Activated CD8-positive, alpha-beta T cell treated with anti-CD3 and anti-CD28 coated beads for 36 hours (primary cell): Measurements from ENCODE around the gene REXO1. TPM values are rescaled to one million over a fixed set of nuclear protein-coding genes. Genes with fewer than 3 reads are reported as not detected.

Source experiments
- ATAC-seq: fragments of 200-7000 bp; cut with Tn5 transposase; one replicate; pipeline ENCODE4 v1.10.0; 2021; ENCODE audit warnings: mild to moderate bottlenecking, moderate library complexity
- CTCF ChIA-PET: fragments of 350-600 bp; sonication (Branson Sonifier 250); formaldehyde crosslinking; loops from one replicate; lab custom pipeline; 2021; ENCODE audit warnings: antibody characterized with exemption; lab: Charles Lee
- POLR2A ChIA-PET: fragments of 350-600 bp; sonication (Branson Sonifier 250); formaldehyde crosslinking; loops from one replicate; lab custom pipeline; 2021; ENCODE audit warnings: antibody characterized with exemption; lab: Charles Lee
- DNase-seq: peaks from one replicate; pipeline ENCODE4 v3.0.0-alpha.2; 2020
- H3K27ac Mint-ChIP-seq: one replicate; pipeline ENCODE4 v1.8.0; 2021; ENCODE audit warnings: mild to moderate bottlenecking, mixed read lengths
- H3K27me3 Mint-ChIP-seq: one replicate; pipeline ENCODE4 v1.8.0; 2021; ENCODE audit warnings: mixed read lengths
- H3K36me3 Mint-ChIP-seq: one replicate; pipeline ENCODE4 v1.8.0; 2021; ENCODE audit warnings: low read depth, mixed read lengths
- H3K4me1 Mint-ChIP-seq: one replicate; pipeline ENCODE4 v1.8.0; 2021; ENCODE audit warnings: low read depth, mixed read lengths
- H3K4me3 Mint-ChIP-seq: one replicate; pipeline ENCODE4 v1.8.0; 2021; ENCODE audit warnings: mild to moderate bottlenecking, moderate library complexity, mixed read lengths
- H3K9me3 Mint-ChIP-seq: one replicate; pipeline ENCODE4 v1.8.0; 2021; ENCODE audit warnings: mixed read lengths
- CTCF ChIP-seq: fragments of 200-600 bp; IDR thresholded peaks from one replicate; pipeline ENCODE4 v1.8.0; 2022; ENCODE audit warnings: antibody characterized with exemption, mild to moderate bottlenecking
- intact Hi-C: fragments of 100-400 bp; cut with micrococcal nuclease; formaldehyde crosslinking; loops from one replicate; pipeline ENCODE4 v1.10.0; 2022
- total RNA-seq, 2 experiments: library from RNA; stranded (reverse); gene quantifications; one replicate each; pipeline ENCODE4 v1.2.3, GENCODE V29; 2021

REXO1 gene
- total RNA-seq, 2 experiments from 2014 or later = 43.4 to 46.8 TPM

GRCh38 chr19:1791879-1792278 lies 56.4 kb downstream of the REXO1 start:
- intact Hi-C loops = no loop called here
- TF ChIP-seq CTCF = no peak
- Mint-ChIP-seq H3K9me3 (no peaks in the 10 kb centered on the region), H3K4me3 (no peak overlapping the region), H3K27me3 (peaks cover 14% of the 10 kb centered on the region), H3K27ac (no peak overlapping the region), H3K36me3 (no peaks in the 10 kb centered on the region), H3K4me1 (peaks cover 8% of the 10 kb centered on the region)
- DNase-seq = no peak
- no peak for ATAC-seq
- CTCF ChIA-PET = interaction anchor here (0.6 to 5.9 kb wide), 2 partner anchors 10 to 34 kb away, joined by 3 to 40 read pairs; no protein-coding TSS in a partner anchor
- POLR2A ChIA-PET = interaction anchor here (0.6 to 0.7 kb wide), 2 partner anchors 10 to 33 kb away, joined by 4 read pairs; no protein-coding TSS in a partner anchor

GRCh38 chr19:1790054-1790792 lies 58.1 kb downstream of the REXO1 start:
- H3K27me3 Mint-ChIP-seq = peaks cover 11% of the 10 kb centered on the region
- DNase-seq (no peak), ATAC-seq (no peak)
- peaks cover 6% of the 10 kb centered on the region for H3K4me1 Mint-ChIP-seq
- TF ChIP-seq CTCF = no peak
- intact Hi-C loops = no loop called here
- POLR2A ChIA-PET = interaction anchor here (0.5 kb wide), 1 partner anchor 40 kb away, joined by 3 read pairs; no protein-coding TSS in a partner anchor
- no peak overlapping the region for H3K27ac Mint-ChIP-seq
- CTCF ChIA-PET = interaction anchor here (1.2 to 1.4 kb wide), 2 partner anchors 12 to 36 kb away, joined by 4 read pairs; no protein-coding TSS in a partner anchor
- H3K36me3 Mint-ChIP-seq = no peaks in the 10 kb centered on the region
- H3K9me3 Mint-ChIP-seq = no peaks in the 10 kb centered on the region
- no peak overlapping the region for H3K4me3 Mint-ChIP-seq

- TF ChIP-seq CTCF = no peak
- no peak overlapping the region for H3K4me3 Mint-ChIP-seq
- no peak overlapping the region for H3K27ac Mint-ChIP-seq
- no peaks in the 10 kb centered on the region for H3K36me3 Mint-ChIP-seq
- CTCF ChIA-PET = interaction anchor here (0.7 to 2.9 kb wide), 6 partner anchors 9 to 117 kb away, joined by 3 to 12 read pairs (median 4); no protein-coding TSS in a partner anchor
- intact Hi-C loops = no loop called here
- H3K4me1 Mint-ChIP-seq = peaks cover 4% of the 10 kb centered on the region
- no peaks in the 10 kb centered on the region for H3K9me3 Mint-ChIP-seq
- POLR2A ChIA-PET = no interaction called here
- no peak for ATAC-seq
- DNase-seq = no peak
- H3K27me3 Mint-ChIP-seq = peaks cover 11% of the 10 kb centered on the region
Measured at GRCh38 chr19:1789261-1790041, 58.8 kb downstream of the REXO1 start.

GRCh38 chr19:1787116-1787515 lies 61.2 kb downstream of the REXO1 start:
- intact Hi-C loops = no loop called here
- ChIA-PET POLR2A (no interaction called here), CTCF (interaction anchor here (1.2 to 2.9 kb wide), 2 partner anchors 39 to 114 kb away, joined by 7 to 10 read pairs; no protein-coding TSS in a partner anchor)
- Mint-ChIP-seq H3K4me3 (no peak overlapping the region), H3K27me3 (peaks cover 18% of the 10 kb centered on the region), H3K27ac (no peak overlapping the region), H3K9me3 (no peaks in the 10 kb centered on the region), H3K36me3 (no peaks in the 10 kb centered on the region), H3K4me1 (no peaks in the 10 kb centered on the region)
- no peak for DNase-seq
- no peak for TF ChIP-seq CTCF
- ATAC-seq = no peak
